Measurements from ENCODE around the gene PDYN.

DNA sequence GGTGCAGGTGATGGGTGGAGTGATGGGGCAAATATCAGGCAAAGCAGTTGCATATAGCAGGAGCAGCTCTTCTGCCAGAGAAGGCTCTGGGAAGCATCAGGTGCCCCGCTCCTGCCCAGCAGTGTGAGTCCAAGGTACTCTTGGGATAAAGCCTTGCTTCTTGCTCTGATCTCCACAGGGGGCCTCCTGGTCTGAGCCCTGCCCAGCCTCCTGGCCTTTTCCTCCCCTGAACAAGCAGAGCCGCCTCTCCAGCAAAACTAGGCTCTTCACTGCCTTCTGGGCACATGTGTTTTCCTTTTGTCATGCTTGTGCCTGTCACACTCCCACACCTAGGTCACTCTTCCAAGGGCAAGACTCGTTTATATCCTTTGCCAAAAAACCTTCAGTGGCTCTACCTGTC is 64.4 kb downstream of the PDYN start:
- TF ChIP-seq POLR2A (IDR thresholded peaks at IDR 0.05) (no peak), CTCF (IDR thresholded peaks at IDR 0.05) (no peak)
